HG02678 (cell line): ENCODE data around the gene EYA3.

Source experiments
- ATAC-seq: cut with Tn5 transposase; IDR thresholded peaks from one replicate; pipeline ENCODE4 v1.9.1; 2021; ENCODE audit warnings: mild to moderate bottlenecking, moderate library complexity; ENCODE audit not compliant: unreplicated experiment

Gene EYA3

DNA sequence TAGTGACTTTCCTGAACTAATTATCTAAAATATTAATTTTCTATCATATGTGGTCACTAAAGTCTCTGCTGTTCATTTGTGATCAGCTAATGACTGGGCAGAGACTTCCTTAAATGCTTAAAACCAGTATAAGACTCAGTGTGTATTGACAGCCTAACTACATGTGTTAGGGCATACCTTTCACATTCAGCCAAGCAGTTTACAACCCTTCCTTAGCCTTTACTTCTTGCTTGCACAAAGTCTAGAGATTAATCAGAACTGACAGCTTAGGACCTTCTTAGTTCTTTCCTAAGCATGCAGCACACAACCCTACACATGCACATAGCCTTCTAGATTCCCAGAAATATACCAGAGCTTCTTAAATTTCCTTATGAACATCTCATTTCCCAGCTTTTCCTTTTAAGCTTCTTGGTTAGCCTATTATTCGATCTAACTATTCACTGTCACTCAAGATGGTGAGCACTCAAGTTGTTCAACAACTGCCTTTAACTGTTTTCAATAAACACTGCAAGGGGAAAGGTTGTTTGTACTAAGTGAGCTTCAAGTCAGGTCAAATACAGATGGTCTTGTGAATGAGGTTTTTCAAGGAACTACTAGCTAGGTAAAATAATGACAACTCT, 13.4 kb downstream of the EYA3 start:
- ATAC-seq: no peak

DNA sequence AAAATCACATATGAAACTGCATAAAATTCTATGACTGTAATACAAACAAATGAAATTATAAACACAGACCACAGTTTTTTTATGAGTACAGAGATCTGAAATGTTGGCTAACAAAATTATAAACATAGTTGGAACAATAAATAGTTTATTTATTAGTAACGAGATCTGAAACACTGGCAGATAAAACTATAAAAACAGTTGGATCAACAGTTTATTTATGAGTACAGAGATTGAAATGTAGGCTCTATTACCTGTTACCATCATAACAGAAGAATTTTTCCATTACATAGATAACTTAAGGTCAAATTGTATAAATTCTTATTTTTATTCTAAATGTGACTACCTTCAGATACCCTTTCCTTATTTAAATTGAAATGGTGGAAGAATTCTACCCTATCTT, 14.5 kb downstream of the EYA3 start:
- ATAC-seq: no peak

DNA sequence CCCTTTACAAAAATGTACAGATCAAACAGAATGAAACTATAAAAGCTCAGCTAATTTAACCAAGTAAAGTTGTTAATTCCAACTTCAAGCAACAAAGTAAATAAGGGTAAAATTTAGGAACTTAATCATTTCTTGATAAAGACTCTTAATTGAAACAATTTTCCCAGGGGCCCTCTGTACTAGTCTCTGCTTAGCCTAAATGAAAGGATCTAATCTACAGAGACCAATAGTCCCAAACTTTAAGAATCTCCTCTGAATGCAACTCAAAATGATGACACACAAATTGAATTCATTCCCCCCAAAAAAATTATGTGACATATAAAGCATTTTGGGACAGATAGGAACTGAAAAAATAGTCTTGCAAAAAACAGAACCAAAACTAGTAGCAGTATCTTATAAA, 16.6 kb downstream of the EYA3 start:
- ATAC-seq: no peak

- no peak for ATAC-seq
Observed at GRCh38 chr1:28070725-28071593, 17.5 kb downstream of the EYA3 start.

DNA sequence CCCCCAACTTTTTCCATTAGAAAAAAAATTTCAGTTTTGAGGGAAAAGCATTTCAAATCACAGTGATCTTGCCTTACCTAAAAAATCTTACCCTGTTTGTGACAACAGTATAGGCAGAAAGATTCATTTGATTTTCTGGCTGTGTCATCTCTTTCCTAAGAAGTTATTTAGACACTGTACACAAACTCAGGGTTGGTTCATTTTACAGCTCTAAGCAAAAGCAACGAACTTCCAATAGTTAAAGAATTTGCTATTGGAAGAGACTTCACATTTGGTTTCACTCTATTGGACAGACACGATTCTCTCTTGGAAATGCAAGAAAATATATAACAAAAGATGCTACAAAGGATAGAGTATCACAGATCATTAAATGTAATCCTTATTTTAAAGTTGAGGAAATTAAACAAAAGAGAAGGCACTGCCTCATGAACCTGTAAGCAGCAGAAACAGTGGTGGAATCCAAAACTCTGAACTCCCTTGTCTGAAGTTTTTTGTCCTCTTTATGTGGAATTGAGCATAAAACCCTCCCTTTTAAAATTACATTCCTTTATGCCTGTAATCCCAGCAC, 20.8 kb downstream of the EYA3 start:
- ATAC-seq: no peak

- no peak for ATAC-seq
Observed at GRCh38 chr1:28066393-28067154, 21.8 kb downstream of the EYA3 start.

DNA sequence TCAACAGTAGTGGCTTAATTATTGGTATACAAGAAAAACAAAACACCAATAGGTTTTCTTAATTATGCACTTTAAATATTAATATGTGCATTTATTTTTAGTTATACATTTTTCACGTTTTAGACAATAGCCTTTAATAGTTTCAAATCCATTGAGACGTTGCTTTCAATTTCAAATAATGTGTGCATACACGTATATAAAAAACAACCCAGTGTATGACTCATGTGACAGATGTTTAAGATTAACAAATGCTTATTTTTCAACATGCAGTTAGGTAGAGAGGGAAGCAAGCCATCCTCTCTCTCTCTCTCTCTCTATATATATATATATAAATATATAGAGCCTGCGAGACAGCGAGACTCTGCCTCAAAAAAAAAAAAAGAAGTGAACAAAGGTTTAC, 24.3 kb downstream of the EYA3 start:
- ATAC-seq: no peak

DNA sequence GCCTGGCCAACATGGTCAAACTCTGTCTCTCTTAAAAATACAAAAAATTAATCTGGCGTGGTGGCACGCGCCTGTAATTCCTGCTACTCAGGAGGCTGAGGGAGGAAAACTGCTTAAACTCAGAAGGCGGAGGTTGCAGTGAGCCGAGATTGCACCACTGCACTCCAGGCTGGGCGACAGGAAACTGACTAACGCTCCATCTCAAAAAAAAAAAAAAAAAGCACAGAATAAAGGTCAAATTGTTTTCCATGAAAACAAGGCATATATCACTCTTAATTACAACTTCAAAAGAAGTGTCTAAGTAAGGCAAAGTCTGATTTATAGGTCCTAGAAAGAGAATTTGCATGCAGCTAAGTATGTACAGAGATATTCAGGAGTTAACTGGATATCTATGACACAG, 25.6 kb downstream of the EYA3 start:
- no peak for ATAC-seq

- ATAC-seq: no peak
Observed at GRCh38 chr1:28058971-28059878, 29.2 kb downstream of the EYA3 start.

- ATAC-seq: no peak
Observed at GRCh38 chr1:28058168-28058567, 30.2 kb downstream of the EYA3 start.

DNA sequence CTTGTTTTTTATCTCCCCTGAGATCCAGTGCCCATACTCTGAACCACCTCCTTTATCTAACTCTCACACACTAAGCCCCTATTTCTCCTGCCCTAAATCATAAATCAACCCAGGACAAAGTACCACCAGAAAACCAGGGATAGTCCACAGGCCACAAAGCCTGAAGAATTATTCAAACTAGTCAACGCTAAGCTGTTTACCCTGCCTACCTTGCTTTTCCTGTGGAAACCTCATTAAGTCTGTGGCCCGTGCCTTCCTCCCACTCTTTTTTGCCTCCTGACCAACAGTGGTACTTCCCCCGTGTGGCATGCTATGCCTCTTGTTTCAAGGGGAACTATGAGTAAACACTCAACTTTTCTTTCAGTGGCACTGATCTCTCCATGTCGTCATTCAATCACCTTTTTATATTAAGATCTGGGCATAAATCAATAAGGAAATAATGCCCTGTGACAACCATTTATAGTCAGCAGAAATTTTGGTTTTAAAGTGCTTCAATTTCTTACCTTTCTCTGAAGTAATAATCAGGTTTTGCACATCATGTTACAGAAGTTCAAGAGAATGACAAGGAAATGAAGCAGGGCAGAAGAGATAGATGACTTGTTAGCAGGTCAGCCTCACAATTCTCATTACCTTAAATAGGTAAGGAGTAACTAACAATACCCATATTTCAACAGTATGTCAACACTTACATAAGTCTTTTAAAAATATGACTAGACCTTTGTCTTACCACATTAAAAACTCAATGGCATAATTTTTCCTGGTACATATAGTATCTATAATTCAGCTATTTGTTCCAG, 32.1 kb downstream of the EYA3 start:
- peak; percentile 49 for ATAC-seq

GRCh38 chr1:28050776-28051175, 37.6 kb downstream of the EYA3 start:
- ATAC-seq: no peak

- ATAC-seq: no peak
Observed at GRCh38 chr1:28046716-28047115, 41.7 kb downstream of the EYA3 start.

- no peak for ATAC-seq
Observed at GRCh38 chr1:28045777-28046176, 42.6 kb downstream of the EYA3 start.

DNA sequence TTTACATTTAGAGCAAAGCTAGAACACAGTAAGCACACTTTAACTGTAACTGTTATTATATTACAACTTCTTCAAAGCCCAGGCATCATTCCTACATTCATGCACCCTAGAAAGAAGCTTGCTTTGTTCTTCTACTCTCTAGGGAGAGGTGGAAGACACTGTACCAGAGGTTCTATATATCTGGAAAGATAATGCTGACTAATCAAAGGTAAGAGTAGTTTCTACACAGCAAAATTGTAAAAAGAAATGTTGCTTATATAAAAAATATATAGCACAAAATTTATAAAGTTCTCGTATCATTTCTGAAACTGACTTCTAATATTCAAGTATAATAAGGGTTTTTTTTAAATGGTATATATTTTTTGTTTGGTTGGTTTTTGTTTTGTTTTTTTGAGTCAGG, 44.0 kb downstream of the EYA3 start:
- ATAC-seq: no peak

DNA sequence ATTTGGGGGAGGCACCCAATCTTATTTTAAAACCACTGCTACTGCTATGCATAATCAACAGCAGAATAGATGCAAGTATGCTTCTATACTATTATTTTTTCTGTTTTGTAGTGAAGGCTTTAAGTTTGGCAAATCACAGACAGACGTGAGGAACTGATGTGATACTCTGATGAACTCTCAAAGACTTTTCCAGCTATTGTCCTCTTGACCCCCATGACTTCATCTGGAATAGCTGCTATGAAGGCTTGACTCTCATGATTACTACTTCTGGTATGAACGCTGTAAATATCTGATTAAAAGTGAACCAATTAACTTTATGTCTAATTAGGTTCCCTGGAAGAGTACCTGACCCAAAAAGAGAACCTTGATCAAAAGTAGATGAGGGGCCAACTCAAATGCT, 49.1 kb downstream of the EYA3 start:
- no peak for ATAC-seq

- no peak for ATAC-seq
Observed at GRCh38 chr1:28037946-28038345, 50.5 kb downstream of the EYA3 start.

DNA sequence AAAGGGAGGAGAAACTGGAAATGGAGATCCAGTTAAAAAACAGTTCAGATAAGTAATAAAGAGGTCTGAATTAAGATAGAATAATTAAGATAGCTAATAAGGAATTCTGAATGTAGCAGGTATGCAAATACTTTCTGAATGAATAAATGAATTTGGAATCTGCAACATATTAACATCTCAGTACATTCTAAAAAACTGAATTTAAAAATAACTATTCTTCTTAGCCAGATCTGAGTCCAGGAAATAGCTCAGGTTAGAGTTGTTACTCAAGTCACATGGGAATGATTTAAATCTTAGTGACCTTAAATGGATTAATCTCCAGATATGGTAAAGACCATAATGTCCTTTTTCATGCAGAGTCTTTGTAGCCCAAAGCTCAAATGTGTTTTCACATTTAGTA, 51.2 kb downstream of the EYA3 start:
- no peak for ATAC-seq

GRCh38 chr1:28036431-28036830, 52.0 kb downstream of the EYA3 start:
- ATAC-seq: no peak

- ATAC-seq: no peak
Observed at GRCh38 chr1:28035420-28035819, 53.0 kb downstream of the EYA3 start.
